ENCODE measurements around the gene FRS2.
A peak's percentile ranks its signal among the peaks of the same experiment; 100 is the strongest.
"Not testable (repeated sequence)": the region's sequence is repeated elsewhere in the genome, so short reads cannot be mapped to it uniquely, and the experiment has no call there.

FRS2 gene

GRCh38 chr12:69470189-69471075 is at the start of gene FRS2:
Gene FRS2, plus strand, starts transcription at chr12:69470388. Its CDS starts 98,643 bp downstream, at chr12:69569031.
- DNase-seq (ENCODE audit: extremely low spot score, insufficient read length, low read depth) (peak; percentile 91), FAIRE-seq (peak; percentile 91)

- FAIRE-seq (no peak), DNase-seq (ENCODE audit: extremely low spot score, insufficient read length, low read depth) (no peak)
Measured at GRCh38 chr12:69421548-69421947, 48.6 kb upstream of the FRS2 start.

- DNase-seq (ENCODE audit: extremely low spot score, insufficient read length, low read depth) = no peak
- FAIRE-seq = no peak
Measured at GRCh38 chr12:69423037-69423905, 46.9 kb upstream of the FRS2 start.

GRCh38 chr12:69425417-69425816 is 44.8 kb upstream of the FRS2 start:
- FAIRE-seq = no peak
- DNase-seq (ENCODE audit: extremely low spot score, insufficient read length, low read depth) = no peak

- DNase-seq (ENCODE audit: extremely low spot score, insufficient read length, low read depth) (no peak), FAIRE-seq (no peak)
Measured at GRCh38 chr12:69428351-69429073, 41.7 kb upstream of the FRS2 start.

- FAIRE-seq (no peak), DNase-seq (ENCODE audit: extremely low spot score, insufficient read length, low read depth) (no peak)
Measured at GRCh38 chr12:69430942-69431590, 39.1 kb upstream of the FRS2 start.

- no peak for DNase-seq (ENCODE audit: extremely low spot score, insufficient read length, low read depth)
- FAIRE-seq = no peak
Measured at GRCh38 chr12:69431591-69432222, 38.5 kb upstream of the FRS2 start.

- FAIRE-seq (no peak), DNase-seq (ENCODE audit: extremely low spot score, insufficient read length, low read depth) (no peak)
Measured at GRCh38 chr12:69433653-69434052, 36.5 kb upstream of the FRS2 start.

GRCh38 chr12:69435644-69436043 is 34.5 kb upstream of the FRS2 start:
- DNase-seq (ENCODE audit: extremely low spot score, insufficient read length, low read depth) (no peak), FAIRE-seq (no peak)

GRCh38 chr12:69437073-69437472 is 33.1 kb upstream of the FRS2 start:
- FAIRE-seq = no peak

GRCh38 chr12:69438539-69438938 is 31.6 kb upstream of the FRS2 start:
- FAIRE-seq = no peak
- no peak for DNase-seq (ENCODE audit: extremely low spot score, insufficient read length, low read depth)

More at GRCh38 chr12:69437073-69437472, 33.1 kb upstream of the FRS2 start:
- DNase-seq (ENCODE audit: extremely low spot score, insufficient read length, low read depth) = no peak

GRCh38 chr12:69440016-69440415 is 30.2 kb upstream of the FRS2 start:
- no peak for DNase-seq (ENCODE audit: extremely low spot score, insufficient read length, low read depth)
- no peak for FAIRE-seq

- DNase-seq (ENCODE audit: extremely low spot score, insufficient read length, low read depth) (no peak), FAIRE-seq (no peak)
Measured at GRCh38 chr12:69440886-69441285, 29.3 kb upstream of the FRS2 start.

- no peak for DNase-seq (ENCODE audit: extremely low spot score, insufficient read length, low read depth)
Measured at GRCh38 chr12:69442894-69443293, 27.3 kb upstream of the FRS2 start.

GRCh38 chr12:69443916-69444315 is 26.3 kb upstream of the FRS2 start:
- FAIRE-seq (no peak), DNase-seq (ENCODE audit: extremely low spot score, insufficient read length, low read depth) (no peak)

More at GRCh38 chr12:69442894-69443293, 27.3 kb upstream of the FRS2 start:
- FAIRE-seq = no peak

- FAIRE-seq = no peak
- no peak for DNase-seq (ENCODE audit: extremely low spot score, insufficient read length, low read depth)
Measured at GRCh38 chr12:69447892-69448291, 22.3 kb upstream of the FRS2 start.

GRCh38 chr12:69452598-69453132 is 17.5 kb upstream of the FRS2 start:
- not testable (repeated sequence) for DNase-seq (ENCODE audit: extremely low spot score, insufficient read length, low read depth); FAIRE-seq

GRCh38 chr12:69456239-69456638 is 13.9 kb upstream of the FRS2 start:
- no peak for FAIRE-seq

GRCh38 chr12:69457433-69457832 is 12.8 kb upstream of the FRS2 start:
- DNase-seq (ENCODE audit: extremely low spot score, insufficient read length, low read depth) (no peak), FAIRE-seq (no peak)

More at GRCh38 chr12:69456239-69456638, 13.9 kb upstream of the FRS2 start:
- DNase-seq (ENCODE audit: extremely low spot score, insufficient read length, low read depth) = no peak

Data from GM18507 (cell line).